Iris pigment epithelial cell (primary cell): ENCODE results near the gene ADPRS.

ENCODE experiments used
- DNase-seq: peaks from one replicate; pipeline ENCODE4 v3.0.0-alpha.2; 2011; ENCODE audit warnings: low read depth

ADPRS gene

DNA sequence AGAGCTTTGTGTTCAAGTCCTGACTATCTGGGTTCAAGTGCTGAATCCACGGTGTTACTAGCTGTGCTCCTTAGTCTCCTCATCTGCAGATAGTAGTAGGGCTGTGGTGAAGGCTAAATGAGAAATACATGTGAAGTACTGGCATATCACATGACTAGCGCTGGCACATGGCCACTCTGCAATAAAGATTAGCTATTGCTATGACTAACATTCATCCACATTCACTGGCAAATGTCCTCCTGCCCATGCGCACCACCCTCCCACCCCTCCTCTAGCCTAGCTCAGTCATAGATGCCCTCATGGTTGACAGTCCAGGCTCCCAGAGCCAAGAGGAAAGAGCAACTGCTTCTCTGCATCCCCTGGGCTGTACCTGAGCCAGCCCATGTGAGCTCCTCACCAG is 44.8 kb downstream of the ADPRS start:
- DNase-seq = peak; percentile 83

DNA sequence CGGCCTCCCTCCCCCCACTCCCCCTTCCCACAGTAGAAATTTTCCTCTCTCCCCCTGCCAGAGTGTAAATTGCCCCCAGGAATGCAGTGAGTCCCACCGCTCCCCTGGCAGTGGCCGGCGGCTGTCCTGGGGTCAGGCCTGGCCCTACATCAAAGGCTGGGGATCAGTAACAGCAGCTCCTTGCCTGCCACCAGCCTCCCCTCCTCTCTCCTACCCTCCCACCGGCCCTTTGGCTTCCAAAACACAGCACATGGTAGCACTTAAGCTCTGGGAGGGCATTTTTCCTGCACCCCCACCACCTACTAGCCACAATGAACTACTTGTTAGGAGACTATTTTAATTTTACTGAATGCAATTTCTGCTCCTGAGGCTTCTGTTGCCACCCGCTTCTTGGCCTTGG is 45.3 kb downstream of the ADPRS start:
- DNase-seq = no peak

DNA sequence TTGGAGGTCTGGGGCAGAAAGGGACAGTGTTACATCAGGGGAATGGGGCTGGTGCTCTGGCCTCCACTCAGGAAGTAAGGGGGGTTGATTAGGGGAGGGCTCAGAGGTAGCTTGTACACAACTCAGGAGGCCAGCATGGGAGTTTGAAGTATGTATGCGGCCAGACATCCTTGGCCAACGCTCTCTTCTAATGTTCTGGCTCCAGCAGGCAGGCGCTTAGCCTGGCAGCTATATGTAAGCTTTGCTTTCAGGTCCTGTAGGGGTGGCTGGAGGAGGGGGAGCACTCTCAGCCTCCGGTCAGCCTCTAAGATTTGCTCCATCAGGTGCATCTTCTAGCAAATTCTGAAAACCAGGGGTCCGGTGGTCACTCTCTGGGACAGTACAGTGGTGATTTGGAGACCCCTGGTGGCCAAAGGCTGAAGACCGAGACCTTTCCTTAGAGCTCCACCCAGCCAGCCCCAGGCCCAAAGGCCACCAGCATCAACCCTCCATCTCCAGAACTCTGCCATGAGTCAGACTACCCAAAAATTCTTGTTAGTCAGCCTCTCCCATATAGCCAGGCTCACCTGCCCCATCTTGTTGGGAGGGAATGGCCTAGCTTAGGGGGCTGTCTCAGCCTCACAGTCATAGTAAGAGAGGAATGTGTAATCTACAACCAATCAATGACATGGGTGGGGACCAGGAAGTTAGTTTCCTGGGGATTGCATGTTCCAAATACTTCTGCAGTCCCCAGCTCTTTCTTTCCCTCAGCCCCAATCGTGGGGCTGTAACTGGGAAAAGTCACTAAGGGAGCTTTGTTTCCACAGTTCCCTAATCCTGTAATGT is 46.0 kb downstream of the ADPRS start:
- DNase-seq = no peak

DNA sequence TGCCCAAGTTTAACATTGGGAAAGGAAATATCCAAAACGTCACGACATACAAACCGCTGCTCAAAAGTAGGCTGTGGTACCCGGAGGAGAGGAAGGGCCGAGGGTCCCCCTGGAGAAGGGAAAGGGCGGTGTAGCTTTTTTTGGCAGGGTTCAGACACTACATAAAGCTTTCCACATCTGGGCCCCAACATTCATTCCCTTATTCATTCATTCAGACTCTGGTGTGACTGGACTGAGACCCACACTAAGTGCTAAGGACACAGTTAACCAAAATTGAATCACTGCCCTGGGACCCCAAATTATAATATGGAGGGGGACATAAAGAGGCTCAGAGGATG is 46.6 kb downstream of the ADPRS start:
- no peak for DNase-seq

DNA sequence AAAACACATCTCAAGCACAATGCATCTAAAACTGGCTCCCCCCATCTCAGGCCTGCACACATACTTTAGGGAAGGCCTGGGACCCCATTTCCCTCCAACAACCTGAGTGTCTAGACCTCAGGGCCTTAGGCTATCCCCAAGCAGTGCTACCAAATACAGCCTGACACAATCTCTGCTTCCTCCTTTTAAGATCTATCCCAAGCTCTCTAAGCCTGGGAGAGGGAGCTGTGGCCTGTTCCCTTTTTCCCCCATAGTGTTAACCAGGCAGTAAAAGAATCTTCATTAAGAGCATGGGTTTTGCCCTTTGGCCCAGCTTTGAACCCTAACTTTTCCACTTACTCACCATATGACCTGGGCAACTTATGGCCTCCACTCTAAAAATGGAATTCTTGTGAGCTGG is 47.1 kb downstream of the ADPRS start:
- DNase-seq = no peak

DNA sequence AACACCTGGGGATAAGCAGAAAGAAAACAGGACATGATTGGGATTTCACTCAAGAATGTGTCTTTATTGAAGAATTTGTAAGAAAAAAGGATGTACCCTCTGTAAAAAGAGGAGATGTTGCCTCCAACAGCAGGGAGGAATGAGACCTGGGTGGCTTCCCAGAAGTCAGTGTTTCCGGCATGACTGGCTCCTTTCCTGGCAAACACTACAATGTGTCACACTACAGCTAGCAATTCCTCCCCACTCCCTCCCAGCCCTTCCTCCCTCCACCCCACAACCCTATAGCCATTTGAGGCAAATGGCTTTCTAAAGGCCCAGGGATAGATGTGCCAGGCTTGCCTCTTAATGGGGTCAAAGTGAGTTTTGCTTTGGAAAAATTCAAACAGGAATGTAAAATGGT is 47.8 kb downstream of the ADPRS start:
- peak; percentile 88 for DNase-seq

DNA sequence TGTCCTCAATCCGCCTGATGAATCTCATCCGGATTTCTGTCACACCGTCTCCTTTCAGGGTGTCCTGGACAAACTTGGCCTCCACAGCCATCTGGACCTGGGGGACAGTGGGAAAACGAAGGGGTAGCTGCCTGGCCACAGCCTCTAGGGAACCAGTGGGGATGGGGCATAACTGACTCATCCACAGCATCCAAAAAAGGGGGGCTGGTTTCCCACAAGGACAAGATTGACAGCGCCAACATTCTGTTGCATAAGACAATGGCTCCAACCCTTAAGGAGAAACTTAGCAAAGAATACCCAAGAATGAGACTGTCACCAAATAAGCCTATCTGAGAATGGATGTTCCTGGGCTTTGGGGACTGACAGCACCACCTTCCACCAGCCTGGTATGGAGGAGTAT is 48.5 kb downstream of the ADPRS start:
- DNase-seq = no peak

DNA sequence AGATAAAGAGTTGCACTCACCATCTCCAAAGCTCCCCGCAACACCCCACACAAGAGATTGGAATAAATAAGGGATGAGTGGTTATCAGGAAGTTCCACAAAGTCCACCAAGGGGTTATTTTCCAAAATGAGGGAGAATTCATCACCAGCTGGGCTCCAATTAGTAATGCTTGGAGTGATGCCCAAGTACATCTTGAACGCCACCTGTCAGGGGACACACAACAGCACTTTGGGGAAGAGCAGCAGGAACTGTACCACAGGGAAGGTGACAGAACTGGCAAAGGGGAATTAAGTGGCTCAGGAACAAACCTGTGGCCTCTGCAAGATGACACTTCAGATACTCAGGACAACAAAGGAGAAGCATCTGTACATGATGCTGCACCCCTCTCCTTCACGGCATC is 49.1 kb downstream of the ADPRS start:
- no peak for DNase-seq

DNA sequence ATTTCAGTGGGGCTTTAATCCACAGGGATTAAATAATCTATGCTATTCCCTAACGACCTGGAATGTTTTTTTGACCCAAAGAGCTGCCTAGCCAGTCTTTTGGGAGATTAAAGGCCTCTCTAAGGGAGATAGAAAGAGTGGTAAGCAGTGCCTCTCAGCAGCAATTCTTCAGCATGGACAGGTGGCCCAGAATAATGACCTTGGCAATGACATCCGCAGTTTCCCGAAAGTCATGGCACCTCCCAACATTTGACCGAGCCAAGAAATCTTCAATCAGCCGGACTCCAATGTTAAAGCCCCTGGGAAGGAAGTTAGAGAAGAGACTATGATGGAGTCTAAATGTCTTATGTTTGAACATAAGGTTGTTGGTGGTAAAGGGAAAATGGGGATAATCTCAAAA is 50.8 kb downstream of the ADPRS start:
- DNase-seq = no peak

DNA sequence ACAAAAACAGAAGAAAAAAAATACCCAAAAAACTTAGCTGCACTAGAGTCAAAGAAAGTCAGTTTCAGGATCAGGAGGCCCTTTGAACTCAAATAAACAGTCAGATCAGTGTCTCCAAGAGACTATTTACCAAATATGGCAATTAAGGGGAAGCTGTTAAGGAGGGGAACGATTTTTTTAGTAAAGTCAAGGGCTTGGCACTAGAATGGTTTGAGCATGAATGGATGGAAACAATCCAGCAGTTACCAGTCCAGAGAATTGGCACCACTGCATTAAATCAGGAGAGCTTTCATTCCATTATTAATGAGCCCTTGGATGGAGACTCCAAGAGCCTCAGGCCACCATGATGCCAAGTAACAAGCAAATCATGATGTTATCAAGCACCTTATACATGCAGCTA is 53.4 kb downstream of the ADPRS start:
- no peak for DNase-seq

DNA sequence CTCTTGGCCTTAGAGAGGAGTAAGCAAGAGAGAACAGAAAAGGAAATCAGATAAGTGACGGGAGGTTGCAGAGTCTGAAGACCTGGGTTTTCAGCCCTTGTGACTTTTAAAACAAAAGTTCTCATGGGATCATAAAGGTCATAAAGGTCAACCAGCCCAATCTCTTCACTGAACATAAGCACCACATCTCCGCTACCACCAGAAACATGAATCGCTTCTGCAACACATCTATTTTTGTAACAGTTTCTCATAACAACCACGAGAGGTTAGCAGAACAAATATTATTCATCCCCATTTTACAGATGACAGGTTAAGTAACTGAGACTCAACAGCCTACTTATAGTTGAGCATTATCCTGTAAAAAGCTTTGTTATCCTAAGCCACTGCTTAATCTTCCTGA is 54.7 kb downstream of the ADPRS start:
- no peak for DNase-seq
